GM18507 (cell line): ENCODE results near the gene AQP12A.
"Not testable (repeated sequence)": the region's sequence is repeated elsewhere in the genome, so short reads cannot be mapped to it uniquely, and the experiment has no call there.

Experiments used
- DNase-seq: peaks from one replicate; pipeline ENCODE4 v3.0.0; 2011; ENCODE audit warnings: low read depth; ENCODE audit not compliant: insufficient read length; ENCODE audit errors: extremely low spot score
- FAIRE-seq: peaks from 2 replicates; lab custom pipeline; 2011; peaks lifted over from hg19 to GRCh38; lab: Jason Lieb, UNC

AQP12A gene

GRCh38 chr2:240691631-240692420, at the start of gene AQP12A:
Gene AQP12A (plus strand): TSS chr2:240691866. CDS start chr2:240691914, 48 bp downstream.
- FAIRE-seq, DNase-seq: not testable (repeated sequence)

DNA sequence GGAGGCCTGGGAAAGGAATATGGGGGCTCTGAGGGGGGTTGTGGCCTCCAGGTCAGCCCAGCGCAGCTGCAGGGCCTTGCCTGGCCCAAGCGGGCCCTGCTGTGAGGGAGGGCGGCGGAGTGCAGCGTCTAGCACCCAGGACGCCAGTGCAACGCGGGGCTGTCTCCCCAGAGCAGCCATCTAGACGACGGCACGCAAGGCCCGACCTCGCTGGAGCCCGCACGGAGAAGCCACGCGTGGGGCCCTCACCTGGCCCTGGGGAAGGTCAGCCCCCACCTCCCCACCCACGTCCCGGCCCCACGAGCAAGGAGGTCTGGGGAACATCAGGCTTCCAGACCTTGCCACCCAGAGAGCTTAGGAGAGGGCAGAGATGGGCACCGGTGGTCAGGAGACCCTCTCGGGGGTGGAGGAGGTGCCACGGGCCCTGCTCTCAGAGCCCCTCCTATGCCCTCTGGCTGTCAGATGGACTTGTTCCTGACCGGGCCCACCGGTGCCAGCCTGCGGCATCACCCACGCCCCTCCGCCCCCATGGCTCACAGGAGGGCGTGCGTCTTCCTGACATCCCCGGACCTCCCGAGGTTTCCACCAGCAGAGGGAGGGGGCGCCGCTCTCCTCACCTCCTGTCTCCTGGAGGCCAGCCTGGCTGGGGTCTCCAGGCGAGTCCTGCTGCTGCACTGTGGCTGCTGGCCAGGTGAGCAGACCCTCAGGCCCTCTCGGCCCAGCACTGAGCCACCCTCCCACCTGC, 49.4 kb upstream of the AQP12A start:
- FAIRE-seq: no peak
- DNase-seq: no peak

DNA sequence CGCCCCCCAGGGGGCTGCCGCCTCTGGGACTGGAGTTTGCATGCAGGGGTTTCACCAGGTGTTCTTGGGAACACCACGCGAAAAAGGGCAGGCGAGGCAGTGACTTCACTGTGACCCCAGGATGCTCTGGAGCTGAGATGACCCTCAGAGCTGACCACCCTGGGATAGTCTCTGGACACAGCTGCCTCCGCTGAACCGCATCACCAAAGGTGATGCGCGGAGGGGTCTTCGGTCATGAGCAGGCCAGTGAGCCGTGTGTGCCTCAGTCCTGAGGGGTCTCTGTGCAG, 48.9 kb upstream of the AQP12A start:
- FAIRE-seq (no peak), DNase-seq (no peak)

- no peak for DNase-seq
- FAIRE-seq: no peak
These were observed 48.4 kb upstream of the AQP12A start for GRCh38 chr2:240643093-240643810.

GRCh38 chr2:240643811-240644150, 47.9 kb upstream of the AQP12A start:
- no peak for DNase-seq
- no peak for FAIRE-seq

DNA sequence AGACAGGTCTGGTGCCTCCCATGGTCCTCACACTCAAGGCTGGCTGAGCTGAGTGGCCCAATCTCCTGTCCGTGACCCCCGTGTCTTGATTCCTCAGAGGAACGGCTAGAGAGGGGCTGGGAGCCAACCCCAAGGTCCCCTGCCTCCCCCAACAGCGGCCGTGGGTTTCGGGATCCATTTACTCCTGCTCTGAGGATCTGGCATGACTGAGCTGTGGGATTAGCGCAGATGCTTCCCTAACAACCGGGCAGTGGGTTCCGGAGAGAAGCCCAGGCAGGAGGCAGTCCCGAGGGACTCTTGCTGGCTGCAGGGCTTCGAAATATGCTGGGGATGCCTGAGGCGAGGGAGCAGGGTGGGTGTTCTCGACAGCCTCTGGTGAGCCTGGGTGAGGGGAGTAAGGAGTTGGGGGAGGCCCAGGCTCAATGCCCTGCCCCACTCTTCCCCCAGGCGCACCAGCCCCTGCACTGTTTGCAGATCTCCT, 47.5 kb upstream of the AQP12A start:
- no peak for FAIRE-seq

DNA sequence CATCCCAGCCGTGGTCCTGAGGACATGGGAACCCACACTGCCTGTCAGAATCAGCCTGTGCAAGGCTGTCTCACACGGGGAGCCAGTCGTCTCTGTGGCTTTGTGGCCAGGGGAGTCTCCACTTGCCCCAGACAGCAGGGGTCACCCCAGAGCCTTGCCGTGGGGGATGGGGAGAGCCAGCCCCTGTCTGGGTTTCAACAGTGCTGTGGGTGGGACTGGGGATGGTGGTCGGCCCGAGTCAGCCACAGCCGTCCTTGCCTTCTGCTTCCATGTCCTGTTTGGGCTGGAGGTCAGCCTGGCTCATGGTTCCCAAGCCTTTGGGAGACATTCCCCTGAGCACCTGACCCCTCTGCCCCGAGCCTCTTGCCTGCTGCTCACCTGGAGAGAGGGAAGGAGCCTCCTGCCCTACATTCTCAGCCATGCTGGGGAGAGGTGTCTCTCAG, 46.8 kb upstream of the AQP12A start:
- no peak for FAIRE-seq
- DNase-seq: no peak

More for the DNA sequence above, 47.5 kb upstream of the AQP12A start:
- no peak for DNase-seq

DNA sequence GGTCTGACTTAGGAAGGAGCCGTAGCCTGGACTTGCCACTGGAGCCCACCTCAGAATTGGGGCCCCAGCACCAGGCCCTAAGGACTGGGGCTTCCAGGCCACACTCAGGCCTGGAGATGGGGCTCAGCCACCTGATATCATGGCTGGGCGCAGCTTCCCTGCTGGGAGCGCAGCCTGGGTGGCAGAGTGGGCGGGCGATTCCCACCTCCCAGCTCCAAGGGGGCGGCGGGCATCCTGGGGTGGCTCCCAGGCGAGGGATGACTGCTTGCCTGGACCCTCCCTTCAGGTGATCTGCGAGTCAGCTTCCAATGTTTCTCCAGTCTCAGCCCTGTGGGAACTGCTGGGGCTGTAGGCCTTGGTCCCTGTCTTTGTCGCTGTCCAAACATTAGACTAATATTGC, 46.3 kb upstream of the AQP12A start:
- FAIRE-seq (no peak), DNase-seq (no peak)

DNA sequence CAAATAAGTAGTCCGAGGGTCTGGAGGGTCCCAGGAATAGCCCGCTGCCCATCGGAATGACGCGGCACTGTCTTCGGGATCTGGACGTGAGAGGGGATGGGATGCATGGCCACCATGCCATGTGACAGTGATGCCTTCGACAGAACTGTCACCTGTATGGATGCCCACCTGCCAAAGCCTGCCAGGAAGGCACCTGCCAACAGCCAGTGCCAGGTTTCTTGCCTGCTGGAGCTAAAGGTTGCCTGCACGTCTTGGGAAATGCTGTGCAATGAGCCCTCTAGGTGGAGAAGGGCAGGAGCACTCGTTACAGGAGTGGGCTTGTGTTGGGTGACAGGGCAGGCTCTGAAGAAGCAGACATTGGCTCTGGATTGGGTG, 45.9 kb upstream of the AQP12A start:
- FAIRE-seq (no peak), DNase-seq (no peak)

DNA sequence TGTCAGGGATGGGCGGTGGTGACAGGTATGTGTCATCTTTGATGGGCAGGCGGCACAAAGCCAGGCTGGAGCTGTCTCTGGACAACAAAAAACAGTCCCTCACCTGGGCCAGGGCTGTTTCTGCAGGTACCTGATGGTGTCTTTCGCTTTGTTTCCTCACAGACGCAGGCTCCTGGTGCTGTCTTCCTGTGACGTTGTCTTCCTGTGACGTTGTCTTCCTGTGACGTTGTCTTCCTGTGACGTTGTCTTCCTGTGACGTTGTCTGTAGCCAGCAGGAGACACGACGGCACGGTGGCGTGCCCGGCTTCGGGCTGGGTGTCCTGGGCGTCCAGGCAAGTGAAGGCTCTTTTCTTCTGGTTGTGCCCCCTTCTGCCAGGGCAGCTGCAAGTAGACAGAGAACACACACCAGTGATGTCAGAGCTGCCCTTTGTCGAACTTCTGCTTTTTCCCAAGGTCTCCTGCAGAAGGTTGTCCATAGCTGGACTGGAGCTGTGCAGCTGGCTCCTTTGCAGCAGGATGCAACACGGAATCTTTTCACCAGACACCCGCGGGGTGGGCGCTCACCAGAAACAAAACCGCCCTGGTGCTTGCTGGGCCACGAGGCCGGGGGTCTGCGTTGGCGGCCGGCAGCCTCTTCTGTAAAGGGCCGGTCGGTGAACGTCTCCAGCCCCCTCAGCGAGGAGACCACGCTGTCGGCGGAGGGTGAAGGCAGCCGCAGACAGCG, 45.3 kb upstream of the AQP12A start:
- DNase-seq (no peak), FAIRE-seq (no peak)

- DNase-seq (no peak), FAIRE-seq (no peak)
These were observed 44.7 kb upstream of the AQP12A start for GRCh38 chr2:240646900-240647502.

DNA sequence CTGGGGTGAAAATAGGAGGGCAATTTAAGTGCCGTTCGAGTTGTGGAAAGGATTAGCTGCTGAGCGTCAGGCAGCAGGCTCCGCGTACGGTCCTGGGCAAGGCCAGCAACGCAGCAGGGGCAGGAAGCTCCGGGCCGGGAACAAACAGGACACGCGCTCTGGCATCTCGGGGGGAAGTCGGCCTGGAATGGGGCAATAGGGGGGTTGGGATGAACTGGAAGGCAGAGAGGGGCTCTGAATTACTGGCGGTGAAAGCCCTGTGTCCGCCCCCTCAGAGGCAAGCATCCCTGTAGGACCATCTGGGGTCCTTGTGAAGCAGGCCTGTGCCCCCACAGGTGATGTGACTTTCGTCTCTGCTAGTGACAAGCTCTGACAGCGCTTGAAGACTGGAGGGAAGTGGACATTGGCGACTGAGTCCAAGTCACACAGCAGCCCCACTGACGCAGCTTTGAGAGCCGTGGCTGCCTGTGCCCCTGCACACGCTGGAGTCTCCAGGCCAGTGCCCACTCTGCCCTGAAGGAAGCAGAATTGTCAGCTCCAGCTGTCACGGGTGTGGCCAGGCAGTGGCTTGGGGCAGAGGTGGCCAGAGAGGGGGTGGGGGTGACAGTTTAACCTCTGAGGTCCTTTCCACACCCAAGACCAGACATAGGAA, 44.0 kb upstream of the AQP12A start:
- FAIRE-seq: no peak

GRCh38 chr2:240648155-240648649, 43.5 kb upstream of the AQP12A start:
- DNase-seq (no peak), FAIRE-seq (no peak)

More for the DNA sequence above, 44.0 kb upstream of the AQP12A start:
- no peak for DNase-seq

DNA sequence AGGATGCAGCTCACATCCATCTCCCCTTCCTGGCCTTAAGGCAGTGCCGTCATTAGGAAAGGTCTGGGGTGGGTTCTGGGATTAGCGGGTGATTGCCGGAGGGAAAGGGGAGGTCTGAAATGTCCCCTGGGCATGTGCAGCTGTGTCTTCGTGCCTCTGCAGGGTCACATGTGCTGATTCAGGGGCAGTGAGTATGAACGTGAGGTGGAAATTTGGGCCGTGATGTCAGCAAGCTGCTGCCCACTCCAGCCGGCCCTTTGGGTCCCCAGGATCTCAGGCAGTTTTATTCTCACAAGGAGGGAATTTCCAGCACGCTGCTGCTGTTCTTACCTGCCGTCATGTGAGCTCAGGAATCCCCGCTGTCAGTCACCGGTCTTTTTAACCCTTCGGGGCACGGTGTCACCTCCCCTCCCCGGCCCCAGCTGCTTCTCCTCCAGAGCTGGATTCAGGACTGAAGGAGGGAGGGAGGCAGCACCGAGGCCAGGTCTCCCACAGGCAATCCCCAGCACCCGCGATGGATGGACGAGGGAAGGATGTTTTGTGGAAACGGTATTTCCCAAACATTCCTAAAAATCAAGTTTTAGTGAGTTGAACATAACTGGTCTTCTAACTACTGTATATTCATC, 42.9 kb upstream of the AQP12A start:
- no peak for DNase-seq
- no peak for FAIRE-seq

DNA sequence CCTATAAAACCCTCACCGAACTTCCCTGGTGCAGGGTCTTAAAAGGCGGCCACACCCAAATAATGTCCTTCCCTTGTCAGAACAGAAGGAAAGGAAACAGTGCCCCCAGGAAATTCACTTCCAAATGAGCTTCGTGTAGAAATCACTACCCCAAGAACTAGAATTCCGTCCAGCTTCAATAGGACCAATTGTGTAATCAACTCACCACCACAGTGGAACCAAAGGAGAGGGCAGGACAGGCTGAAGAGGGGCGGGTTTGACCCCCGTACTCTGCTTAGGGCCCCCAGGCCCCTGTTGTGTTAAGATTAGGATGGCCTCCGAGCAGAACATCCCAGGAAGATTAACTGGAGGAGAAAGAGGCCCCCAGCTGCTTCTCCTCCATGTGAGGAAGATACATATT, 42.3 kb upstream of the AQP12A start:
- no peak for DNase-seq
- FAIRE-seq: no peak

DNA sequence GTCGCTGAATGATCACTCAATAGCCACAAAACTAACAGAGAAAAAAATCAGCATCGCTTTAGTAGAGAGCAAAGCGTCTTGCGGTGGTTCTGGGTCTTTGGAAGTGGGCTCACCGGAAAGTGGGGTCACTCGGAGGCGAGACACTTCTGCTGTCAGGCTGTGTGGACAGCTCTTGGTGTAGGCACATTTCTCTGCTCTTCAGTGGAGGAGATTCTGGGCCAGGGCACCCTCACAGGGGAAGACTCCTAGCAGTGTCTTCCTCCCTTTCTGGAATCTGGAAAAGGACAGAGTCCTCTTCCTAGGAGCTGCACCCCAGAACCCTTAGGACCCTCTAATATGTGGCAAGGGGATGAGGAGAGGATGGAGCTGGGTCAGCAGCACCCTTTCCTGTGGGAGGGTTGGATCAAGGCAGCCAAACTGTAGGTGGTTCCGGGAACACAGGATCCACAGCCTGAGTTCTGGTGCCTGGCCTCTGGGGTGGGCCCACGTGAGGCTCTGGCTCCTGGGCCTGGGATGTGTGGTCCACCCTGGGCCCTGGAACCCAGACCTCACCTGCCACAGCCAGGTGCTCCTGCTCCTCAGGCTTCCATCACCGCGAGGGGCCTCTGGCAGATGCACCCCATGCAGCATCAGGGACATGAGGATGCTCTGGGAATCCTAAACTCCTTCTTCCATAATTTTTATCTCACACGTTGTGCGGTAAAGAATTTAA, 41.3 kb upstream of the AQP12A start:
- DNase-seq: no peak
- FAIRE-seq: no peak

GRCh38 chr2:240651185-240651584, 40.5 kb upstream of the AQP12A start:
- no peak for FAIRE-seq
- DNase-seq: no peak
